ENCODE measurements around the gene SEM1.

SEM1 gene

GRCh38 chr7:96718107-96719003 lies 8.7 kb upstream of the SEM1 start:
- H3K23ac ChIP-seq (ENCODE audit: low read length in 2 of 2) = no peak overlapping the region
- H3K27me3 ChIP-seq (ENCODE audit: control insufficient read depth in 1 of 2, insufficient read depth in 1 of 2, low read length in 2 of 2) = no peaks in the 10 kb centered on the region
- no peak overlapping the region for H4K91ac ChIP-seq (ENCODE audit: low read length)
- no peak overlapping the region for H2BK5ac ChIP-seq (ENCODE audit: low read depth, low read length, poor library complexity, severe bottlenecking)
- H3K27ac ChIP-seq (ENCODE audit: low read length, poor library complexity, severe bottlenecking) = no peak overlapping the region
- no peak for DNase-seq
- no peak overlapping the region for H3K4ac ChIP-seq (ENCODE audit: low read depth in 1 of 2, low read length in 2 of 2)
- no peak overlapping the region for H3K4me3 ChIP-seq (ENCODE audit: insufficient read depth in 1 of 2, low read depth in 1 of 2, low read length in 2 of 2)
- H3K9ac ChIP-seq (ENCODE audit: low read length) = no peak overlapping the region
- H3K9me3 ChIP-seq (ENCODE audit: control insufficient read depth, low read length) = peaks cover 5% of the 10 kb centered on the region
- no peak overlapping the region for H2BK15ac ChIP-seq (ENCODE audit: low read depth, poor library complexity, severe bottlenecking)
- H2AK5ac ChIP-seq (ENCODE audit: low read length, severe bottlenecking) = no peak overlapping the region
- H3K36me3 ChIP-seq (ENCODE audit: control insufficient read depth in 1 of 2, insufficient read depth in 2 of 2, low read depth in 1 of 2, low read length in 2 of 2) = no peaks in the 10 kb centered on the region
- H3K79me1 ChIP-seq (replicated peaks; ENCODE audit: low read length, poor library complexity, severe bottlenecking) = no peaks in the 10 kb centered on the region
- no peak overlapping the region for H3K18ac ChIP-seq (ENCODE audit: low read depth in 1 of 2, low read length in 2 of 2)
- H3K4me1 ChIP-seq (ENCODE audit: control insufficient read depth, insufficient read depth, low read depth, low read length) = no peaks in the 10 kb centered on the region
- no peak overlapping the region for H2BK120ac ChIP-seq (ENCODE audit: low read depth, low read length)
- no peak overlapping the region for H2AFZ ChIP-seq (ENCODE audit: low read depth, low read length)
- no peak overlapping the region for H4K8ac ChIP-seq (ENCODE audit: low read length)
- no CpG with 5 or more reads among the region's 3 CpGs for WGBS
- no peak overlapping the region for H3K14ac ChIP-seq (ENCODE audit: low read length in 2 of 2)
- no peak overlapping the region for H3K4me2 ChIP-seq (ENCODE audit: low read length, poor library complexity, severe bottlenecking)
- H2BK12ac ChIP-seq (ENCODE audit: low read length in 2 of 2) = no peak overlapping the region

GRCh38 chr7:96713037-96713436 lies 3.4 kb upstream of the SEM1 start:
- peaks cover 9% of the 10 kb centered on the region for H3K9me3 ChIP-seq (ENCODE audit: control insufficient read depth, low read length)
- no peak overlapping the region for H2AK5ac ChIP-seq (ENCODE audit: low read length, severe bottlenecking)
- H3K27ac ChIP-seq (ENCODE audit: low read length, poor library complexity, severe bottlenecking) = no peak overlapping the region
- H2BK5ac ChIP-seq (ENCODE audit: low read depth, low read length, poor library complexity, severe bottlenecking) = no peak overlapping the region
- H3K27me3 ChIP-seq (ENCODE audit: control insufficient read depth in 1 of 2, insufficient read depth in 1 of 2, low read length in 2 of 2) = no peaks in the 10 kb centered on the region
- H4K8ac ChIP-seq (ENCODE audit: low read length) = no peak overlapping the region
- H3K4me3 ChIP-seq (ENCODE audit: insufficient read depth in 1 of 2, low read depth in 1 of 2, low read length in 2 of 2) = no peak overlapping the region
- no peaks in the 10 kb centered on the region for H3K36me3 ChIP-seq (ENCODE audit: control insufficient read depth in 1 of 2, insufficient read depth in 2 of 2, low read depth in 1 of 2, low read length in 2 of 2)
- H3K23ac ChIP-seq (ENCODE audit: low read length in 2 of 2) = no peak overlapping the region
- no peak overlapping the region for H3K18ac ChIP-seq (ENCODE audit: low read depth in 1 of 2, low read length in 2 of 2)
- no peak overlapping the region for H4K91ac ChIP-seq (ENCODE audit: low read length)
- DNase-seq = no peak
- H3K14ac ChIP-seq (ENCODE audit: low read length in 2 of 2) = peak overlapping the region in 1 of 2 experiments; percentile 32
- H3K9ac ChIP-seq (ENCODE audit: low read length) = no peak overlapping the region
- peaks cover 2% of the 10 kb centered on the region for H3K4me1 ChIP-seq (ENCODE audit: control insufficient read depth, insufficient read depth, low read depth, low read length)
- H2BK15ac ChIP-seq (ENCODE audit: low read depth, poor library complexity, severe bottlenecking) = no peak overlapping the region
- no peak overlapping the region for H2AFZ ChIP-seq (ENCODE audit: low read depth, low read length)
- WGBS = 58% methylated on average over 1 of the region's 3 CpGs
- no peak overlapping the region for H3K4ac ChIP-seq (ENCODE audit: low read depth in 1 of 2, low read length in 2 of 2)
- H2BK12ac ChIP-seq (ENCODE audit: low read length in 2 of 2) = no peak overlapping the region
- no peak overlapping the region for H3K4me2 ChIP-seq (ENCODE audit: low read length, poor library complexity, severe bottlenecking)
- H2BK120ac ChIP-seq (ENCODE audit: low read depth, low read length) = no peak overlapping the region
- no peaks in the 10 kb centered on the region for H3K79me1 ChIP-seq (replicated peaks; ENCODE audit: low read length, poor library complexity, severe bottlenecking)

- Histone ChIP-seq H2BK15ac (ENCODE audit: low read depth, poor library complexity, severe bottlenecking) (no peak overlapping the region), H3K4me1 (ENCODE audit: control insufficient read depth, insufficient read depth, low read depth, low read length) (peaks cover 2% of the 10 kb centered on the region), H2AFZ (ENCODE audit: low read depth, low read length) (no peak overlapping the region), H3K36me3 (ENCODE audit: control insufficient read depth in 1 of 2, insufficient read depth in 2 of 2, low read depth in 1 of 2, low read length in 2 of 2) (peaks cover 0 to 3% of the 10 kb centered on the region in 2 experiments), H3K9me3 (ENCODE audit: control insufficient read depth, low read length) (peaks cover 9% of the 10 kb centered on the region), H3K23ac (ENCODE audit: low read length in 2 of 2) (no peak overlapping the region), H3K27ac (ENCODE audit: low read length, poor library complexity, severe bottlenecking) (no peak overlapping the region), H3K4me3 (ENCODE audit: insufficient read depth in 1 of 2, low read depth in 1 of 2, low read length in 2 of 2) (no peak overlapping the region), H2AK5ac (ENCODE audit: low read length, severe bottlenecking) (no peak overlapping the region), H3K79me1 (replicated peaks; ENCODE audit: low read length, poor library complexity, severe bottlenecking) (no peaks in the 10 kb centered on the region), H3K18ac (ENCODE audit: low read depth in 1 of 2, low read length in 2 of 2) (no peak overlapping the region), H3K9ac (ENCODE audit: low read length) (peak overlapping the region; percentile 98), H3K27me3 (ENCODE audit: control insufficient read depth in 1 of 2, insufficient read depth in 1 of 2, low read length in 2 of 2) (no peaks in the 10 kb centered on the region), H3K14ac (ENCODE audit: low read length in 2 of 2) (no peak overlapping the region), H2BK12ac (ENCODE audit: low read length in 2 of 2) (no peak overlapping the region), H2BK5ac (ENCODE audit: low read depth, low read length, poor library complexity, severe bottlenecking) (no peak overlapping the region), H3K4ac (ENCODE audit: low read depth in 1 of 2, low read length in 2 of 2) (no peak overlapping the region), H2BK120ac (ENCODE audit: low read depth, low read length) (no peak overlapping the region), H3K4me2 (ENCODE audit: low read length, poor library complexity, severe bottlenecking) (no peak overlapping the region), H4K8ac (ENCODE audit: low read length) (no peak overlapping the region), H4K91ac (ENCODE audit: low read length) (no peak overlapping the region)
- WGBS = 90% methylated on average over 1 of the region's 2 CpGs
- DNase-seq = no peak
These were observed 898 bp upstream of the SEM1 start for GRCh38 chr7:96710544-96710943.

- WGBS = 86% methylated on average over 4 of the region's 5 CpGs
- Histone ChIP-seq H2BK120ac (ENCODE audit: low read depth, low read length) (no peak overlapping the region), H3K27me3 (ENCODE audit: control insufficient read depth in 1 of 2, insufficient read depth in 1 of 2, low read length in 2 of 2) (no peaks in the 10 kb centered on the region), H4K8ac (ENCODE audit: low read length) (no peak overlapping the region), H2BK12ac (ENCODE audit: low read length in 2 of 2) (no peak overlapping the region), H3K18ac (ENCODE audit: low read depth in 1 of 2, low read length in 2 of 2) (no peak overlapping the region), H4K91ac (ENCODE audit: low read length) (no peak overlapping the region), H3K4me2 (ENCODE audit: low read length, poor library complexity, severe bottlenecking) (peak overlapping the region; percentile 89), H2BK5ac (ENCODE audit: low read depth, low read length, poor library complexity, severe bottlenecking) (no peak overlapping the region), H3K4me3 (ENCODE audit: insufficient read depth in 1 of 2, low read depth in 1 of 2, low read length in 2 of 2) (peak overlapping the region; percentile 88 to 95), H3K23ac (ENCODE audit: low read length in 2 of 2) (no peak overlapping the region), H3K4me1 (ENCODE audit: control insufficient read depth, insufficient read depth, low read depth, low read length) (peaks cover 2% of the 10 kb centered on the region), H3K4ac (ENCODE audit: low read depth in 1 of 2, low read length in 2 of 2) (no peak overlapping the region), H3K9ac (ENCODE audit: low read length) (peak overlapping the region; percentile 98), H3K79me1 (replicated peaks; ENCODE audit: low read length, poor library complexity, severe bottlenecking) (no peaks in the 10 kb centered on the region), H2BK15ac (ENCODE audit: low read depth, poor library complexity, severe bottlenecking) (no peak overlapping the region), H2AFZ (ENCODE audit: low read depth, low read length) (no peak overlapping the region), H3K36me3 (ENCODE audit: control insufficient read depth in 1 of 2, insufficient read depth in 2 of 2, low read depth in 1 of 2, low read length in 2 of 2) (peaks cover 0 to 8% of the 10 kb centered on the region in 2 experiments), H3K9me3 (ENCODE audit: control insufficient read depth, low read length) (peaks cover 9% of the 10 kb centered on the region), H2AK5ac (ENCODE audit: low read length, severe bottlenecking) (no peak overlapping the region), H3K27ac (ENCODE audit: low read length, poor library complexity, severe bottlenecking) (no peak overlapping the region), H3K14ac (ENCODE audit: low read length in 2 of 2) (no peak overlapping the region)
- DNase-seq = no peak
These were observed 774 bp downstream of the SEM1 start for GRCh38 chr7:96708872-96709271.
